Stimulated activated CD4-positive, alpha-beta T cell treated with anti-CD3 and anti-CD28 coated beads, Interleukin-12 subunit alpha, Interleukin-12 subunit beta, amount 100 ng/mL, for 4 hours (primary cell): ENCODE data around the gene DDIAS.
"Not testable (repeated sequence)": the region's sequence is repeated elsewhere in the genome, so short reads cannot be mapped to it uniquely, and the experiment has no call there.

Source experiments
- DNase-seq: peaks from one replicate; pipeline ENCODE4 v3.0.0-alpha.2; 2020

DDIAS gene

DNA sequence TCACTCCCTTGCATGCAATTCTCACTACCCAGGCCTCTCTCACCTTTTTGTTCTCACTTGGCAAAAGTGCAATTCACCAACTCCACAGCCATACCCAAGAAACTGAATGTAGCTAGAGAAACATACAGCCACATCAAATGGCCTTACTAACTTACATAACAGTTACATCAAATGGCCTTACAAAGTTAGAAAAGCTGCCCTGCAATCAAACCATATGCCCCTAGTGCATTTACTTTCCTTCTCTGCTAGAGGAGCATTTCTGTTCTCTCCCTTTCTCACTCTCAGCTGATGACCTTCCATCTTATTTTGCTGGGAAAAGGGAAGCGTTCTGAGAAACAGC, 11.6 kb upstream of the DDIAS start:
- no peak for DNase-seq

DNA sequence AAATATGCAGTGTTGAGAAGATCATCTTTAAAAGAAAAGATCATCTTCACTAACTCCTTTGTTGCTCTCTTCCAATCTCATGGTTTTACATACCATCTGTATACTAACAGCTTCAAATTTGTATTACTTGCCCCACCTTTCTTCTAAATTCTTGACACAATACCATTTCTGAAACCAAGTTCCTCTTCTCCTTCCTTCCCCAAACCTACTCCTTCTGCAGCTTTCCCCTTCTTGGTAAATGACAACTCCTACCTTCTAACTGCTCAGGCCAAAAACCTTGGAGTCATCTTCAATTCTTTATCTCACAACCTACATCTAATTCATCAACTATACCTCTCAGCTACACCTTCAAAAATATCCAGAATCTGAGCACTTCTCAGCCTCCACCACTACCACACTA, 10.6 kb upstream of the DDIAS start:
- DNase-seq = no peak

GRCh38 chr11:82892611-82893169, 8.8 kb upstream of the DDIAS start:
- DNase-seq = no peak

- no peak for DNase-seq
These were observed 6.0 kb upstream of the DDIAS start for GRCh38 chr11:82895437-82896091.

GRCh38 chr11:82896183-82896582, 5.4 kb upstream of the DDIAS start:
- no peak for DNase-seq

DNA sequence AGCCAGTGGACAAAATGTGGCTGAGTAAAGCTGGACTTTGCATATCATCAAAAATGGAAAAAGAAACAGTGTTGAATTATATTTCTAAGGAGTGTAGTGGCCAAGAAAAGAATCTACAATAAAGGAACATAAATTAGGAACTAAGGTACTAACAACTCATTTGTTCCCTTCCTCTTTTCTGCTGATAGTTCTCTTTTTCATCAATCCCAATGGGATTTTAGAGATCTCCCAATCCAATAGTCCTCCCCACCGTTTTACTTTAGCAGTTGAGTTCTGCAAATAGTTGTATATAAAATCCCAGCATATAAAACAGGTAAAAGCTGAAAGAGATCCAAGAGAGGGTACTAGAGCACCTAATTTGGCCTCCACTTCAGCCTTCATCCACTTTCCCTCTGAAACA, 3.3 kb upstream of the DDIAS start:
- no peak for DNase-seq

DNA sequence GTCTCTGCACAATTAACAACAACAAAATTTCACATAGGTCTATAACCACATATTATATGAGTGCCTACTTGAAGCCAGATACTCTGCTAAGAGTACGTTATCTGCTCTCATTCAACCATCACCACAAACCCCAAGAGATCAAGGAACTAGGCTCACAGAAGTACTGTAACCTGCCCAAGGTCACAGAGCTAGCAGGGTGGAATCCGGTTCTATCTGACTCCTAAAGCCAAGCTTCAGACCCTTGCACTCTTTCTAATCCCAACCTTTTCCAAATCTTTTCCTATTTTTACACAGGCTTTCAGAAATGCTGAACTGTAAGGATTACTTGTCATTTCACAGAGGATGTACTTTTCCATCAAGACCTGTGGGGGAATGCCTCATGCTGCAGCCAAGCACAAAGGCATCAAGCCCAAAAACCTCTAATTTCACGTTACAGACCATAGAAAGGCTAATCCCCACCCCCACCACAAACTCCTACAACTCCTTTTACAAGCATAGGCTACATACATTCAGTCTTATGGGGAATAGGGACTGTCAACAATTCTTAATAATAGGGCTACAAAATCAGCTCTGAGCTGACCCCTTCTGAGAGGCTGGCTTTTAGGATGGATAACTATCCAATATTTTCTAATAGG, 2.2 kb upstream of the DDIAS start:
- no peak for DNase-seq

- no peak for DNase-seq
These were observed 1.6 kb upstream of the DDIAS start for GRCh38 chr11:82899957-82900276.

DNA sequence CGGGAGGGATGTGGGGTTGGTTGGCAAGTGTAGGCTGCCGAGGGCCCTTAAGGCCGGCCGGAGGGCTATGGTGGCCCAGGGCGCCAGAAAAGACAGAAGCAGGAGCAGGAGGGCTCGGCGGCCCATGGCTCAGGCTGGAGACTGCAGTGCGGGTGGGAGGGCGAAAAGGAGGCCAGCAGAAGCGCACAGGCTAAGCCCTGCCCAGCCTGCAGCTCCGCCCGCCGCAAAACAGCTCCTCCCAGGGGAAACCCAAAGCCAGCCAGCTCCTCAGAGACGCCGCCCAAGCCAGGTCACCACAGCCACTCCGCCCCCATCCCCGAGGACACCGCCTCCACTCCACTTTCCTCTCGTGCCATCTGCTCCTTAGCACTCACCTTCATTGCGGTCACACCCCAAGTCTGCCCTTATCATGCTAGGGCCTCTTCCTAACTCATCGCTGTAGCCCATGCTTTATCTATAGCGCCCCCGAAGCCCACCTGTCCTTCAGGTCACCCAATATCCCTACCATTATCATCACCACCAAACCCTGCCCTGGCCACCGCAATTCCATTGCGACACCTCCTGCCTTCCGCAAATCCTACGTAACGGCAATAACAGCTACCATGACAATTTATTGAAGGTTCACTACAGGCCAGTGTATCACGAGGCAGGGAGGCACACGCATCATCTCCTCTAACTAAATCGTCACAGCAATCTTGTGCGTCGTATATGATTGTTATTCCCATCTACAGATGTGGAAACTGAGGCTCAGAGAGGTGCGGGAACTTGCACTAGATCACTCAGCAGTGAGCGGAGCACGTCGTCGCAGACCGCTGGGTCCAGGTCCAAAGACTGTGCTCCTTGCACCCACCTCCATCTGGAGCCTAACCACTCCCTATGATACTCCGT, 1.0 kb upstream of the DDIAS start, which contains the start of gene PRCP:
PRCP (minus strand) TSS at position 154 of the 888 bp plus-strand sequence; CDS start at position 126, 28 bp downstream.
- DNase-seq = peak; percentile 91

GRCh38 chr11:82901922-82902485, 468 bp downstream of the DDIAS start:
- no peak for DNase-seq

- DNase-seq = no peak
These were observed 1.3 kb downstream of the DDIAS start for GRCh38 chr11:82902880-82903279.

DNA sequence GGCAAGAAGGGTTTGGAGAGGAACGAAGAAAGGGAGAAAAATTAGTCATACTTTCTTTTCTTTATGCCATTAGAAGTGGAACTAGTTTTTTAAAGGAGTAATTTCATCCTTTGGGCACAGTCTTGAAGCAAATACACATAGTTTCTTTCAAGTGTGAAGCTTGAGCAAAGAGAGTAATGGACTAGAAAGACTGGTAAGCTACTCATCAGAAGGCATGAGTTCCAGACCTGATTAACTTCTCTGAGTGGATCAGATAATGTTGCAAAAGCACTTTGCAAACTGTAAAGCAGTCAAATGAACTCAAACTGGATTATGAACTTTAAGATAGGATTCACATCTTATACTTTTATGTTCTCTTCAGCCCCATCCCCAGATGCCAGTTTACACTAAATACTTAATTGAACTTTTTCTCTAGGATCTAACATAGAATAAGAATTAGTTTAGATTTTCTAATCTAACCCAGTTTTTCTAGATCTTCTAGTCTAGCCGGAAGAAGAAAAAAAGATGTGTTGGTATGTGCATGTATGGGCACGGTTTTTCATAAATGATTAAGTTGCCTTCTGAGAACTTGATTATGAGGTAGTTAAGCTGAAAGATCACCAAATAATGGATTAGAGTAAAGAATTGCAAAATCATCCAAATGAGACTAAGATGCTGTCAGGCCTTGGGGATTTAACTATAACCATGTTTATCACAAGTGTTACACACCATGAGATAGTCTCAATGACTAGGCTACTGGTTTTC, 2.5 kb downstream of the DDIAS start:
- no peak for DNase-seq

DNA sequence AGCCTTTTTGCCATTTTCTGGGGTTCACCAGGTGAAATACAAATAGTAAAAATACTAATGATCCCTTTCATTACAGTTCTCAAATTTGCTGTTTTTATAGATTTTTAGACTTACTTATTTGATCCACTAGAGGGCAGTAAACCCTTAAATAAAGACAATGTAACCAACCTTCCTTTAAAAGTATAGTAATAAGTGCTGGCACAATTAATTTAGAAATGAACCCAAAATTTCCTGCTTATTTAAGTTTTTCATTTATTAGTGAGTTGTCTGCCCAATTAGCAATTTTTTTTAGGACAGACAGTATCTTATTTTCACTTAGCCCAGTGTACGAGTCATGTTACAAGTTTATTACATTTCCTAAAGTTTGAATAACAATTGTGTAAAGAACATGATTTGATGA, 4.7 kb downstream of the DDIAS start:
- DNase-seq = no peak

DNA sequence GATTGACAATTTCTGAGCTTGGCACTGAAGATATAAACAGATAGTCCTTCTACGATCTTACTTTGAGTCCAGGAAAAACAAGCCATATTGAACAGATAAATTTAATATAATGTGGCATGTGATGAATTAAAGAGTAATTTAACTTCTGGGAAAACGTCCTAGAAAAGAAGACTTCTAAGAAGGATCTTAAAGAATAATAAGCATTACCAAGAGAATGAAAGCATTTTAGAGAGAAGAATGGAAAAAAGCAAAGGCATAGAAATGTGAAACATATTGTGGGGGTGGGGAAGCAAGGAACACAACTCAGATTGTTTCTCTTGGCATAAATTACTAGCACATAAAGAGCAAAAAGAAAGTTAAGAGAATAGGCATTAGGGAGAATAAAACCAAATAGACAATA, 5.4 kb downstream of the DDIAS start:
- DNase-seq = no peak

GRCh38 chr11:82907371-82907770, 5.8 kb downstream of the DDIAS start:
- DNase-seq = no peak

DNA sequence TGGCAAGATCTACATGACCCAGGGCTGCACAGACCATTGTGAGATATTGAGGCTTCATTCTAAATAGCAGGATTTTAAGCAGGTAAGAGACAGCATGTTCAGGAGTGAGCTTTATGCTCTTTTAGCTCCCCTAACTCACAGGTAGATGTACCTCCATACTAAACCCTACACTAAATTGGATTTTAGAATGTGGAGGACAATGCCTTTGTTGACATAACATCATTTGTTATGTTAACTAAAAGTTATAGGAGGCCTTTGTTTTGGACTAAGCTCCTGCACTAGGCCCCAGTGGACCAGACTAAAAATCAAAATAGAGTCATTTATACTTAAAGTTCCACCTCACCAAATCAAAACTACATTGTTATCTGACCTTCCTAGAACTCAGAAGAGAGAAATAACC, 6.8 kb downstream of the DDIAS start:
- DNase-seq = no peak

DNA sequence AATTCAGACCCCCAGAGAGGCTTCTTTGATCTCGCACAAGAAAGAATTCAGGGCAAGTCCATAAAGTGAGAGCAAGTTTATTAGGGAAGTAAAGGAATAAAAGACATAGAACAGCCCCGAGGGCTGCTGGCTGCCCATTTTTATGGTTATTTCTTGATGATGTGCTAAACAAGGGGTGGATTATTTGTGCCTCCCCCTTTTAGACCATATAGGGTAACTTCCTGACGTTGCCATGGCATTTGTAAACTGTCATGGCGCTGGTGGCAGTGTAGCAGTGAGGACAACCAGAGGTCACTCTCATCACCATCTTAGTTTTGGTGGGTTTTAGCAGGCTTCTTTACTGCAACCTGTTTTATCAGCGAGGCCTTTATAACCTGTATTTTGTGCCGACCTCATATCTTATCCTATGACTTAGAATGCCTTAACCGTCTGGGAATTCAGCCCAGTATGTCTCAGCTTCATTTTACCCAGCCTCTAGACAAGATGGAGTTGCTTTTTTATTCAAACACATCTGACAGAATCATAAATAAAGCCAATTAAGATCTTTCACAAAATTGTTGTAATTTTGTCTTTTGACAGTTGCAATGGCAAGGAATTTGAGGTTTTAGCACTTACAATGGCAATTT, 7.6 kb downstream of the DDIAS start:
- DNase-seq = no peak

- not testable (repeated sequence) for DNase-seq
These were observed 18.2 kb downstream of the DDIAS start for GRCh38 chr11:82919786-82920185.

DNA sequence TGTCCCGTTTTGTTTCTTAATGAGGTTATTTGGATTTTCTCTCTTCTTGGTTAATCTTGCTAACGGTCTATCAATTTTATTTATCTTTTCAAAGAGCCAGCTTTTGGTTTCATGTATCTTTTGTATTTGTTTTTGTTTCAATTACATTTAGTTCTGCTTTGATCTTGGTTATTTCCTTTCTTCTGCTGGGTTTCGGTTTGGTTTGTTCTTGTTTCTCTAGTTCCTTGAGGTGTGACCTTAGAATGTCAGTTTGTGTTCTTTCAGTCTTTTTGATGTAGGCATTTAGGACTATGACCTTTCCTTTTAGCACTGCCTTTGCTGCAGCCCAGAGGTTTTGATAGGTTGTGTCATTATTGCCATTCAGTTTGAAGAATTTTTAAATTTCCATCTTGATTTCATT, 18.7 kb downstream of the DDIAS start:
- DNase-seq = not testable (repeated sequence)

DNA sequence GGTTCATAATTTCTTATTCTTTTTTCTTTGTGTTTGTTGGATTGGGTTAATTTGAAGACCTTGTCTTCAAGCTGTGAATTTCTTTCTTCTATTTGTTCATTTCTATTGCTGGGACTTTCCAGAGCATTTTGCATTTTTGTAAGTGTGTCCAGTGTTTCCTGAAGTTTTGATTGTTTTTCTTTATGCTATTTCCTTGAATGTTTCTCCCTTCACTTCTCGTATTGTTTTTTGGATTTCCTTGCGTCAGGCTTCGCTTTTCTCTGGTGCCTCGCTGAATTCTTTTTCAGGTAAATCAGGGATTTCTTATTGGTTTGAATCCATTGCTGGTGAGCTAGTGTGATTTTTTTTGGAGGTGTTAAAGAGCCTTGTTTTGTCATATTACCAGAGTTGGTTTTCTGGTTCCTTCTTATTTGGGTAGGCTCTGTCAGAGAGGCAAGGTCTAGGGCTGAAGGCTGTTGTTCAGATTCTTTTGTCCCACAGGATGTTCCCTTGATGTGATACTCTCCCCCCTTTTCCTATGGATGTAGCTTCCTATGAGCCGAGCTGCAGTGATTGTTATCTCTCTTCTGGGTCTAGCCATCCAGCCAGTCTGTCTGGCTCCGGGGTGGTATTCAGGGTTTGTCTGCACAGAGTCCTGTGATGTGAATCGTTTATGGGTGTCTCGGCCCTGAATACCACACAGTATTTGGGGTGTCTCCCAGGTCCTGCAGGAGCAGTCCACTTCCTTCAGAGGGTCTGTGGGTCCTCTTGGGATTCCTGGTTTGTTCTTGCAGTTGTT, 21.0 kb downstream of the DDIAS start:
- not testable (repeated sequence) for DNase-seq

DNA sequence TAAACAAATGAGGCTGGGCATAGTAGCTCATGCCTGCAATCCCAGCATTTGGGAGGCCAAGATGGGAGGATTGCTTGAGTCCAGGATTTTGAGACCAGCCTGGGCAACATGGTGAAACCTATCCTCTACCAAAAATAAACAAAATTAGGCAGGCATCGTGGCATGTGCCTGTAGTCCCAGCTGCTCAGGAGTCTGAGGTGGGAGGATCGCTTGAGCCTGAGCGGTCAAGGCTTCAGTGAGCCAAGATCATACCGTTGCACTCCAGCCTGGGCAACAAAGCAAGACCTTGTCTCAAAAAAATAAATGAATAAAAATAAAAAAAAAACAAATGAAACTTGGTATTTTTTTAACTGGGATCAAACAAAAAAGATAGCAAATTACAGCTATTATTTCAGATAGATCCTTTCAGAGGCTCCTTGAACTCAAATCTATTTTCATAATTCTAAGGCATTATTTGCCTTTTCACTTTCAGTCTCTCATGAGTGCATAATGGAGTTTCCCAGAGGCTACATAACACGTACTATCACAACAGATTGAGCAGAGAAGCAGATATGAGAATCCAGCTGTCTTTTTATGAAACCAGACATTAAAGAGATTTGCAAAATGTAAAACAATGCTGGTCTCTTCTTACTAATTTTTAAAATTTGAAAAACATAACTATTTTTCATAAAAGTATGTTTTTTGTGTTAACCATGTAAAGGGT, 23.1 kb downstream of the DDIAS start:
- DNase-seq = no peak
